Thoracic aorta (tissue), 2 donors: Measurements from ENCODE around the gene USP53. TPM values are rescaled to one million over a fixed set of nuclear protein-coding genes. Genes with fewer than 3 reads are reported as not detected.
A peak's percentile ranks its signal among the peaks of the same experiment; 100 is the strongest.

Experiments used
- ATAC-seq: fragments of 150-250 bp; one replicate; pipeline ENCODE4 v1.8.0; 2017; ENCODE audit warnings: low read depth; ENCODE audit not compliant: insufficient number of reproducible peaks, low FRiP score
- DNase-seq: peaks from one replicate; pipeline ENCODE4 v3.0.0-alpha.2; 2020; ENCODE audit warnings: low spot score
- H3K27ac ChIP-seq, 2 donors: fragments of 200-600 bp; sonication (generic); 1 replicate in 1 of 2; 2 replicates in 1 of 2; pipeline ENCODE4 v1.5.1; 2016; ENCODE audit warnings: mild to moderate bottlenecking in 2 of 2, moderate library complexity in 2 of 2
- H3K27me3 ChIP-seq: fragments of 200-600 bp; sonication (generic); replicated peaks from 2 replicates; pipeline ENCODE4 v1.6.0; 2016; ENCODE audit warnings: mild to moderate bottlenecking; ENCODE audit not compliant: insufficient read depth
- H3K36me3 ChIP-seq: fragments of 200-600 bp; sonication (generic); one replicate; pipeline ENCODE4 v1.5.1; 2016
- H3K4me1 ChIP-seq, 2 donors: fragments of 200-600 bp; sonication (generic); 1 replicate in 1 of 2; 2 replicates in 1 of 2; pipeline versions ENCODE4 v1.5.1 to v1.6.0; 2016; ENCODE audit warnings: low read depth in 2 of 2, mild to moderate bottlenecking in 1 of 2; ENCODE audit not compliant: control insufficient read depth in 1 of 2
- H3K4me3 ChIP-seq: fragments of 200-600 bp; sonication (generic); 2 replicates; pipeline ENCODE4 v1.5.1; 2016; ENCODE audit warnings: mild to moderate bottlenecking
- H3K9me3 ChIP-seq: fragments of 200-600 bp; sonication (generic); 2 replicates; pipeline ENCODE4 v1.5.1; 2016
- total RNA-seq, 2 donors: library from RNA; depleted of rRNA; stranded (reverse); fragments of >200 nt; gene quantifications; one replicate each; pipeline versions ENCODE4 v1.1.0 to v1.2.3, GENCODE V29; 2016
- TF ChIP-seq, protein P1 (sequence below): fragments of 200-600 bp; sonication (generic); IDR thresholded peaks from one replicate; pipeline ENCODE4 v1.5.1; 2019; ENCODE audit warnings: antibody characterized with exemption

Gene USP53
- total RNA-seq, 2 donors from 2014 or later, result 112 to 208 TPM

DNA sequence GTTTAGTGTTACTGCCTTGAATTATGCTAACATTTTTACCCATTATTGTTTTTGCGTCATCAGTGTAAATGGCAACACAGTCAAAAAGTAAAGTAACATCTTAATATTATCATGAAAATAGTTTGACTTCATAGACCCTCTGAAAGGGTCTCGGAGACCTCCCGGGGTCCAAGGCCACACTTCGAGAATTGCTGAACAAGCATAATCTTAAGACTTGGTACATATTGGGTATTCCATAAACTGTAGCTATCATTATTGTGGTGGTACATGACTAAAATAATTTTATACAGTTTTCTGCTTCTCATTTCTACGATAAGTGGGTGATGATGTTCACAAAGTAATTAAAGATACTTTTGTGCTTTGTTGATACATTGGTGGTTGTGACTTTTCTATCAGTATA lies 76.8 kb downstream of the USP53 start:
- Histone ChIP-seq H3K9me3 (no peaks in the 10 kb centered on the region), H3K27me3 (no peaks in the 10 kb centered on the region), H3K36me3 (peaks cover 13% of the 10 kb centered on the region), H3K27ac (no peak overlapping the region), H3K4me3 (no peak overlapping the region), H3K4me1 (peaks cover 16 to 17% of the 10 kb centered on the region in 2 donors)
- ATAC-seq (no peak), DNase-seq (no peak)
- TF ChIP-seq, protein P1, sequence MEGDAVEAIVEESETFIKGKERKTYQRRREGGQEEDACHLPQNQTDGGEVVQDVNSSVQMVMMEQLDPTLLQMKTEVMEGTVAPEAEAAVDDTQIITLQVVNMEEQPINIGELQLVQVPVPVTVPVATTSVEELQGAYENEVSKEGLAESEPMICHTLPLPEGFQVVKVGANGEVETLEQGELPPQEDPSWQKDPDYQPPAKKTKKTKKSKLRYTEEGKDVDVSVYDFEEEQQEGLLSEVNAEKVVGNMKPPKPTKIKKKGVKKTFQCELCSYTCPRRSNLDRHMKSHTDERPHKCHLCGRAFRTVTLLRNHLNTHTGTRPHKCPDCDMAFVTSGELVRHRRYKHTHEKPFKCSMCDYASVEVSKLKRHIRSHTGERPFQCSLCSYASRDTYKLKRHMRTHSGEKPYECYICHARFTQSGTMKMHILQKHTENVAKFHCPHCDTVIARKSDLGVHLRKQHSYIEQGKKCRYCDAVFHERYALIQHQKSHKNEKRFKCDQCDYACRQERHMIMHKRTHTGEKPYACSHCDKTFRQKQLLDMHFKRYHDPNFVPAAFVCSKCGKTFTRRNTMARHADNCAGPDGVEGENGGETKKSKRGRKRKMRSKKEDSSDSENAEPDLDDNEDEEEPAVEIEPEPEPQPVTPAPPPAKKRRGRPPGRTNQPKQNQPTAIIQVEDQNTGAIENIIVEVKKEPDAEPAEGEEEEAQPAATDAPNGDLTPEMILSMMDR, result no peak

- TF ChIP-seq, protein P1, result no peak
- ATAC-seq (no peak), DNase-seq (no peak)
- Histone ChIP-seq H3K36me3 (peaks cover 13% of the 10 kb centered on the region), H3K27me3 (no peaks in the 10 kb centered on the region), H3K4me1 (peaks cover 5 to 17% of the 10 kb centered on the region in 2 donors), H3K9me3 (no peaks in the 10 kb centered on the region), H3K4me3 (no peak overlapping the region), H3K27ac (no peak overlapping the region)
These were observed 78.1 kb downstream of the USP53 start for GRCh38 chr4:119290598-119290997.

GRCh38 chr4:119296356-119296755 lies 83.8 kb downstream of the USP53 start:
- ATAC-seq, result no peak
- Histone ChIP-seq H3K4me1 (peaks cover 16 to 49% of the 10 kb centered on the region in 2 donors), H3K27me3 (no peaks in the 10 kb centered on the region), H3K36me3 (peaks cover 9% of the 10 kb centered on the region), H3K4me3 (no peak overlapping the region), H3K27ac (no peak overlapping the region), H3K9me3 (no peaks in the 10 kb centered on the region)
- DNase-seq, result no peak
- TF ChIP-seq, protein P1, result no peak

DNA sequence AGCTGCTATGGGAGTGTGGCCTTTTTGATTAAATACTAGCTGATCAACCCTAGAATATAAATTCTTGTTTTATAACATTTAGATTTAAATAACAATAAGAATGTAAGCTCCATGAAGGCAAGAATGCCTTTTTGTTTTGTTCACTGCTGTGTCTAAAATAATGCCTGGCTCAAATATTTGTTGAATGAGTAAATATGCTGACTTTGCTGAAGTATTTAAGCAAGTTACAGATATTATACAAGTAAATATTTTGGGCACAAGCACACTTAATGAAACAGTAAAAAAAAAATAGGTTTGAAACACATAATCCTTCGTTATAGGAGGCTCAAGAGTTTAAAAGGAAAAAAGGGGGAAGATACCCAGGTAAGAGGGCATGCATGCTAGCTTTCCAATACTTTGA lies 85.3 kb downstream of the USP53 start:
- no peak for ATAC-seq

DNA sequence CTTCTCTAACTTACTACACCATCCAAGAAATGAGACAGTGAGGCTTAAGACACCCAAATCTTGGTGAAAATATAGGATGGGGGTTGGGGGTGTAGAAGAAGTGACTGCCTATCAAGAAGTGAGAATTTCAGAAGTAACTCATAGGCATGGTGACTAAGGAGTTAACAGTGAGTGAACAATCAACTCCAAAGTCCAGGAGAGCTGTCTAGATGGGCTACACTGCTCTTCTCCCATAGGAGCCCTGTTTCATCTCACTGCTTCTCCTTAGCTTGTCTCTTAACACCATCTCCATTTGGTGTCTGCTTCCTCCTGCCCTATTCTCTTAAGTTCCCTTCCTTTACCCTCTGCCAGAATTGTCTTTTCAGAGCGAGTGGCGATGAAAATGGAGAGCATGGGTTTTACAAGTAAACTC lies 86.8 kb downstream of the USP53 start:
- Histone ChIP-seq H3K36me3 (no peaks in the 10 kb centered on the region), H3K9me3 (no peaks in the 10 kb centered on the region), H3K4me1 (peaks cover 16 to 49% of the 10 kb centered on the region in 2 donors), H3K27ac (peak overlapping the region; percentile 96), H3K27me3 (no peaks in the 10 kb centered on the region), H3K4me3 (peak overlapping the region; percentile 93)
- ATAC-seq (no peak), DNase-seq (no peak)
- TF ChIP-seq, protein P1, result no peak

More for the DNA sequence above, 85.3 kb downstream of the USP53 start:
- no peak overlapping the region for H3K27ac ChIP-seq
- DNase-seq, result no peak
- H3K27me3 ChIP-seq, result no peaks in the 10 kb centered on the region
- H3K36me3 ChIP-seq, result peaks cover 3% of the 10 kb centered on the region
- H3K4me3 ChIP-seq, result peak overlapping the region; percentile 93
- H3K9me3 ChIP-seq, result no peaks in the 10 kb centered on the region
- peaks cover 16 to 49% of the 10 kb centered on the region in 2 donors for H3K4me1 ChIP-seq
- TF ChIP-seq, protein P1, result no peak
